D721Med (cell line): ENCODE data around the gene FAM222B.
"Not testable (repeated sequence)": the region's sequence is repeated elsewhere in the genome, so short reads cannot be mapped to it uniquely, and the experiment has no call there.

Experiments
- DNase-seq: peaks from one replicate; pipeline ENCODE4 v3.0.0; 2011; ENCODE audit warnings: low spot score; ENCODE audit not compliant: insufficient read length
- FAIRE-seq: peaks from 2 replicates; lab custom pipeline; 2011; peaks lifted over from hg19 to GRCh38; lab: Jason Lieb, UNC
- CTCF ChIP-seq: IDR thresholded peaks from 2 replicates; pipeline ENCODE4 v1.5.1; 2012; ENCODE audit warnings: mild to moderate bottlenecking, control low read depth; ENCODE audit not compliant: insufficient read depth; ENCODE audit errors: missing control alignments

FAM222B gene

GRCh38 chr17:28839221-28839620, 3.4 kb downstream of the FAM222B start:
- FAIRE-seq, result no peak

GRCh38 chr17:28836541-28836940, 6.0 kb downstream of the FAM222B start:
- not testable (repeated sequence) for DNase-seq, FAIRE-seq

More at GRCh38 chr17:28839221-28839620, 3.4 kb downstream of the FAM222B start:
- DNase-seq, result no peak
- TF ChIP-seq CTCF, result no peak

- DNase-seq (no peak), FAIRE-seq (no peak)
- no peak for TF ChIP-seq CTCF
Measured at GRCh38 chr17:28834420-28834819, 8.2 kb downstream of the FAM222B start.

- FAIRE-seq, result no peak
- no peak for TF ChIP-seq CTCF
- DNase-seq, result no peak
Measured at GRCh38 chr17:28828294-28829040, 14.1 kb downstream of the FAM222B start.

GRCh38 chr17:28827672-28828071, 14.9 kb downstream of the FAM222B start:
- TF ChIP-seq CTCF, result no peak
- DNase-seq, result peak; percentile 50
- peak; percentile 84 for FAIRE-seq

GRCh38 chr17:28819582-28819981, 23.0 kb downstream of the FAM222B start:
- FAIRE-seq (no peak), DNase-seq (no peak)
- TF ChIP-seq CTCF, result no peak

- no peak for FAIRE-seq
Measured at GRCh38 chr17:28818819-28819221, 23.8 kb downstream of the FAM222B start.

More at GRCh38 chr17:28818819-28819221, 23.8 kb downstream of the FAM222B start:
- TF ChIP-seq CTCF, result no peak
- no peak for DNase-seq
